ENCODE data around the gene DDOST. TPM values are rescaled to one million over a fixed set of nuclear protein-coding genes. Genes with fewer than 3 reads are reported as not detected.

The DDOST gene
- total and polyA plus RNA-seq, 2 experiments from 2014 or later = 151 to 270 TPM

- H3K27ac ChIP-seq (ENCODE audit: low read depth) = no peak overlapping the region
- peak overlapping the region; percentile 98 for H3K4me3 ChIP-seq
- no peaks in the 10 kb centered on the region for H3K9me3 Mint-ChIP-seq
- peaks cover 7% of the 10 kb centered on the region for H3K27me3 Mint-ChIP-seq (ENCODE audit: insufficient read depth, low read depth, poor library complexity)
- peaks cover 50% of the 10 kb centered on the region for H3K79me2 ChIP-seq (replicated peaks; ENCODE audit: insufficient read depth)
- TF ChIP-seq EZH2phosphoT487 (IDR thresholded peaks at IDR 0.05; ENCODE audit: unreplicated experiment) (no peak), ZNF462 (CRISPR knock-in tag; IDR thresholded peaks at IDR 0.05) (no peak), NANOG (IDR thresholded peaks at IDR 0.05; ENCODE audit: borderline replicate concordance) (no peak), ZNF114 (CRISPR knock-in tag; IDR thresholded peaks at IDR 0.05) (no peak), JUNB (IDR thresholded peaks at IDR 0.05; ENCODE audit: unreplicated experiment) (no peak), CREB1 (CRISPR knock-in tag; IDR thresholded peaks at IDR 0.05; ENCODE audit: low read depth) (no peak), STAT1 (IDR thresholded peaks at IDR 0.05; ENCODE audit: unreplicated experiment) (no peak), POLR2AphosphoS5 (IDR thresholded peaks at IDR 0.05; ENCODE audit: low read depth) (no peak), EZH2 (IDR thresholded peaks at IDR 0.05; ENCODE audit: low read depth, unreplicated experiment) (no peak)
- TF ChIP-seq, protein P1, sequence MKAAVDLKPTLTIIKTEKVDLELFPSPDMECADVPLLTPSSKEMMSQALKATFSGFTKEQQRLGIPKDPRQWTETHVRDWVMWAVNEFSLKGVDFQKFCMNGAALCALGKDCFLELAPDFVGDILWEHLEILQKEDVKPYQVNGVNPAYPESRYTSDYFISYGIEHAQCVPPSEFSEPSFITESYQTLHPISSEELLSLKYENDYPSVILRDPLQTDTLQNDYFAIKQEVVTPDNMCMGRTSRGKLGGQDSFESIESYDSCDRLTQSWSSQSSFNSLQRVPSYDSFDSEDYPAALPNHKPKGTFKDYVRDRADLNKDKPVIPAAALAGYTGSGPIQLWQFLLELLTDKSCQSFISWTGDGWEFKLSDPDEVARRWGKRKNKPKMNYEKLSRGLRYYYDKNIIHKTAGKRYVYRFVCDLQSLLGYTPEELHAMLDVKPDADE (IDR thresholded peaks at IDR 0.05) = no peak
- TF ChIP-seq, protein P2, sequence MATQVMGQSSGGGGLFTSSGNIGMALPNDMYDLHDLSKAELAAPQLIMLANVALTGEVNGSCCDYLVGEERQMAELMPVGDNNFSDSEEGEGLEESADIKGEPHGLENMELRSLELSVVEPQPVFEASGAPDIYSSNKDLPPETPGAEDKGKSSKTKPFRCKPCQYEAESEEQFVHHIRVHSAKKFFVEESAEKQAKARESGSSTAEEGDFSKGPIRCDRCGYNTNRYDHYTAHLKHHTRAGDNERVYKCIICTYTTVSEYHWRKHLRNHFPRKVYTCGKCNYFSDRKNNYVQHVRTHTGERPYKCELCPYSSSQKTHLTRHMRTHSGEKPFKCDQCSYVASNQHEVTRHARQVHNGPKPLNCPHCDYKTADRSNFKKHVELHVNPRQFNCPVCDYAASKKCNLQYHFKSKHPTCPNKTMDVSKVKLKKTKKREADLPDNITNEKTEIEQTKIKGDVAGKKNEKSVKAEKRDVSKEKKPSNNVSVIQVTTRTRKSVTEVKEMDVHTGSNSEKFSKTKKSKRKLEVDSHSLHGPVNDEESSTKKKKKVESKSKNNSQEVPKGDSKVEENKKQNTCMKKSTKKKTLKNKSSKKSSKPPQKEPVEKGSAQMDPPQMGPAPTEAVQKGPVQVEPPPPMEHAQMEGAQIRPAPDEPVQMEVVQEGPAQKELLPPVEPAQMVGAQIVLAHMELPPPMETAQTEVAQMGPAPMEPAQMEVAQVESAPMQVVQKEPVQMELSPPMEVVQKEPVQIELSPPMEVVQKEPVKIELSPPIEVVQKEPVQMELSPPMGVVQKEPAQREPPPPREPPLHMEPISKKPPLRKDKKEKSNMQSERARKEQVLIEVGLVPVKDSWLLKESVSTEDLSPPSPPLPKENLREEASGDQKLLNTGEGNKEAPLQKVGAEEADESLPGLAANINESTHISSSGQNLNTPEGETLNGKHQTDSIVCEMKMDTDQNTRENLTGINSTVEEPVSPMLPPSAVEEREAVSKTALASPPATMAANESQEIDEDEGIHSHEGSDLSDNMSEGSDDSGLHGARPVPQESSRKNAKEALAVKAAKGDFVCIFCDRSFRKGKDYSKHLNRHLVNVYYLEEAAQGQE (IDR thresholded peaks at IDR 0.05; ENCODE audit: unreplicated experiment) = no peak
- ATAC-seq = no peak
- H3F3A ChIP-seq (replicated peaks; ENCODE audit: low read depth) = 0 out of 2 replicates have a peak, but pooled peaks cover 10% of the 10 kb centered on the region
- H3K4me2 ChIP-seq = peak overlapping the region; percentile 99
- H4K20me1 ChIP-seq (replicated peaks; ENCODE audit: insufficient read depth) = peaks cover 16% of the 10 kb centered on the region
- H3K27me3 ChIP-seq (ENCODE audit: insufficient read depth) = no peaks in the 10 kb centered on the region
- H3K4me1 ChIP-seq (ENCODE audit: insufficient read depth) = peaks cover 11% of the 10 kb centered on the region
- peaks cover 18% of the 10 kb centered on the region for H3K4me1 Mint-ChIP-seq
- H3K4me3 Mint-ChIP-seq = peak overlapping the region; percentile 98
- peaks cover 3% of the 10 kb centered on the region; the same call in 1 of the 2 replicates for H3K36me3 ChIP-seq (ENCODE audit: insufficient read depth)
- DNase-seq (ENCODE audit: low spot score) = no peak
- H3K36me3 Mint-ChIP-seq (ENCODE audit: low read depth) = peaks cover 41% of the 10 kb centered on the region
- peak overlapping the region; percentile 97 for H3K27ac Mint-ChIP-seq
- H2AFZ ChIP-seq = no peak overlapping the region
- no peaks in the 10 kb centered on the region for H3K9me2 ChIP-seq (ENCODE audit: insufficient read depth)
Observed at GRCh38 chr1:20660363-20660762, 806 bp downstream of the DDOST start.

Data from GM23338 (cell line).